Smooth muscle cell (in vitro differentiated cells): ENCODE measurements around the gene PARVB. TPM values are rescaled to one million over a fixed set of nuclear protein-coding genes. Genes with fewer than 3 reads are reported as not detected.

Source experiments
- DNase-seq: peaks from one replicate; lab custom pipeline; 2025; ENCODE audit not compliant: unreplicated experiment; lab: John Stamatoyannopoulos, UW
- H2AFZ ChIP-seq: fragments of 200-600 bp; sonication (generic); 2 replicates; pipeline ENCODE4 v1.6.0; 2016; ENCODE audit warnings: antibody characterized with exemption, low read depth, mild to moderate bottlenecking
- H3F3A ChIP-seq: fragments of 200-600 bp; sonication (generic); 2 replicates; pipeline ENCODE4 v1.6.0; 2017; ENCODE audit warnings: antibody characterized with exemption, low read depth
- H3K27ac ChIP-seq: fragments of 200-600 bp; sonication (generic); 2 replicates; pipeline ENCODE4 v1.5.1; 2016; ENCODE audit warnings: low read depth, mild to moderate bottlenecking
- H3K27me3 ChIP-seq: fragments of 200-600 bp; sonication (generic); 2 replicates; pipeline ENCODE4 v1.6.1; 2016; ENCODE audit warnings: low read depth, mild to moderate bottlenecking
- H3K36me3 ChIP-seq: fragments of 200-600 bp; sonication (generic); 2 replicates; pipeline ENCODE4 v1.5.1; 2016; ENCODE audit warnings: low read depth
- H3K4me1 ChIP-seq: fragments of 200-600 bp; sonication (generic); 2 replicates; pipeline ENCODE4 v1.5.1; 2016; ENCODE audit warnings: low read depth
- H3K4me2 ChIP-seq: fragments of 200-600 bp; sonication (generic); 2 replicates; pipeline ENCODE4 v1.6.0; 2016; ENCODE audit warnings: mild to moderate bottlenecking
- H3K4me3 ChIP-seq: fragments of 200-600 bp; sonication (generic); 2 replicates; pipeline ENCODE4 v1.5.1; 2016; ENCODE audit warnings: mild to moderate bottlenecking
- H3K79me2 ChIP-seq: fragments of 200-600 bp; sonication (generic); 2 replicates; pipeline ENCODE4 v1.6.0; 2016; ENCODE audit warnings: low read depth, mild to moderate bottlenecking
- H3K9ac ChIP-seq: fragments of 200-600 bp; sonication (generic); 2 replicates; pipeline ENCODE4 v1.6.0; 2016; ENCODE audit warnings: low read depth
- H3K9me3 ChIP-seq: fragments of 200-600 bp; sonication (generic); replicated peaks from 2 replicates; pipeline ENCODE4 v1.5.1; 2016; ENCODE audit warnings: low read depth
- H4K20me1 ChIP-seq: fragments of 200-600 bp; sonication (generic); 2 replicates; pipeline ENCODE4 v1.6.0; 2016; ENCODE audit warnings: low read depth
- CTCF ChIP-seq: fragments of 200-600 bp; sonication (generic); IDR thresholded peaks from 2 replicates; pipeline ENCODE4 v1.5.1; 2017; ENCODE audit warnings: borderline replicate concordance, mild to moderate bottlenecking, antibody characterized with exemption; ENCODE audit not compliant: insufficient read depth, poor library complexity, severe bottlenecking
- WGBS: methylation state at CpG from one replicate; pipeline ENCODE4 v1.1.7; 2016; ENCODE audit warnings: low lambda C conversion rate; 5-methylcytosine and 5-hydroxymethylcytosine counted together
- polyA plus RNA-seq: library from polyadenylated mRNA; unstranded; fragments of >200 nt; fragmentation: Nextera tagmentation; extraction: Ambion mirVana; gene quantifications from 2 replicates; pipeline ENCODE4 v1.2.1, GENCODE V29; 2016
- total RNA-seq: library from RNA; depleted of rRNA; stranded (reverse); fragments of >200 nt; gene quantifications from 2 replicates; pipeline ENCODE4 v1.2.3, GENCODE V29; 2014

PARVB gene
- total and polyA plus RNA-seq, 2 experiments from 2014 or later: 35.1 to 36.6 TPM

- no peak for DNase-seq
- H3K79me2 ChIP-seq: no peaks in the 10 kb centered on the region
- H3K4me2 ChIP-seq: no peak overlapping the region
- H4K20me1 ChIP-seq: no peaks in the 10 kb centered on the region
- 98% methylated on average over 11 of the region's 11 CpGs for WGBS
- H3K36me3 ChIP-seq: no peaks in the 10 kb centered on the region
- H3F3A ChIP-seq: peaks cover 8% of the 10 kb centered on the region
- no peak overlapping the region for H3K9ac ChIP-seq
- H3K27ac ChIP-seq: no peak overlapping the region
- no peaks in the 10 kb centered on the region for H3K27me3 ChIP-seq
- TF ChIP-seq CTCF: no peak
- no peaks in the 10 kb centered on the region for H3K9me3 ChIP-seq
- H3K4me3 ChIP-seq: no peak overlapping the region
- H3K4me1 ChIP-seq: peaks cover 10% of the 10 kb centered on the region
- no peak overlapping the region for H2AFZ ChIP-seq
Observed at GRCh38 chr22:44161673-44162072, 137.6 kb downstream of the PARVB start.

GRCh38 chr22:44162960-44163359, 138.9 kb downstream of the PARVB start:
- no peak overlapping the region for H3K4me2 ChIP-seq
- no peaks in the 10 kb centered on the region for H3K36me3 ChIP-seq
- no peak overlapping the region for H3K9ac ChIP-seq
- H2AFZ ChIP-seq: no peak overlapping the region
- H3K27ac ChIP-seq: no peak overlapping the region
- TF ChIP-seq CTCF: no peak
- H4K20me1 ChIP-seq: no peaks in the 10 kb centered on the region
- H3K4me3 ChIP-seq: no peak overlapping the region
- peaks cover 10% of the 10 kb centered on the region for H3K4me1 ChIP-seq
- H3K27me3 ChIP-seq: no peaks in the 10 kb centered on the region
- H3F3A ChIP-seq: peaks cover 8% of the 10 kb centered on the region
- no peaks in the 10 kb centered on the region for H3K79me2 ChIP-seq
- WGBS: 97% methylated on average over 13 of the region's 13 CpGs
- DNase-seq: no peak
- no peaks in the 10 kb centered on the region for H3K9me3 ChIP-seq

- no peaks in the 10 kb centered on the region for H3K36me3 ChIP-seq
- no peak for TF ChIP-seq CTCF
- peaks cover 7% of the 10 kb centered on the region for H3F3A ChIP-seq
- DNase-seq: no peak
- H3K27ac ChIP-seq: no peak overlapping the region
- no peaks in the 10 kb centered on the region for H3K27me3 ChIP-seq
- H3K4me2 ChIP-seq: no peak overlapping the region
- no peak overlapping the region for H3K9ac ChIP-seq
- H3K4me3 ChIP-seq: no peak overlapping the region
- H3K4me1 ChIP-seq: peaks cover 5% of the 10 kb centered on the region
- H4K20me1 ChIP-seq: no peaks in the 10 kb centered on the region
- no peaks in the 10 kb centered on the region for H3K9me3 ChIP-seq
- H2AFZ ChIP-seq: no peak overlapping the region
- H3K79me2 ChIP-seq: no peaks in the 10 kb centered on the region
- WGBS: 91% methylated on average over 14 of the region's 18 CpGs
Observed at GRCh38 chr22:44163536-44163935, 139.4 kb downstream of the PARVB start.

GRCh38 chr22:44164031-44164430, 139.9 kb downstream of the PARVB start:
- Histone ChIP-seq H3K27ac (no peak overlapping the region), H3K4me1 (peaks cover under 1% of the 10 kb centered on the region), H2AFZ (no peak overlapping the region), H3K79me2 (no peaks in the 10 kb centered on the region), H3K9me3 (no peaks in the 10 kb centered on the region), H3K4me2 (no peak overlapping the region), H3K4me3 (no peak overlapping the region), H3K36me3 (no peaks in the 10 kb centered on the region), H4K20me1 (no peaks in the 10 kb centered on the region), H3F3A (peaks cover 2% of the 10 kb centered on the region), H3K9ac (no peak overlapping the region), H3K27me3 (no peaks in the 10 kb centered on the region)
- WGBS: 83% methylated on average over 11 of the region's 11 CpGs
- TF ChIP-seq CTCF: no peak
- DNase-seq: no peak
